GM23338 (cell line): ENCODE data around the gene LCN12.

ENCODE experiments used
- EZH2 ChIP-seq: fragments of 200-600 bp; sonication (generic); IDR thresholded peaks from one replicate; pipeline ENCODE4 v1.8.0; 2017; ENCODE audit warnings: antibody characterized with exemption, mild to moderate bottlenecking, low read depth; ENCODE audit not compliant: unreplicated experiment
- EZH2phosphoT487 ChIP-seq: fragments of 200-600 bp; sonication (generic); IDR thresholded peaks from one replicate; pipeline ENCODE4 v1.8.1; 2018; ENCODE audit warnings: antibody characterized with exemption; ENCODE audit not compliant: unreplicated experiment
- POLR2AphosphoS5 ChIP-seq: IDR thresholded peaks from 2 replicates; pipeline ENCODE4 v1.6.1; 2016; ENCODE audit warnings: antibody characterized with exemption, low read depth
- ZNF114 ChIP-seq: fragments of 250-450 bp; sonication (Bioruptor Pico); IDR thresholded peaks from 2 replicates; pipeline ENCODE4 v1.5.0; 2020; ENCODE audit warnings: mild to moderate bottlenecking, moderate library complexity
- TF ChIP-seq, protein P1 (sequence below), 2 experiments: fragments of 200-600 bp in 1 of 2; sonication (generic) in 1 of 2; conservative IDR thresholded peaks; 2 replicates each; pipeline versions ENCODE4 v1.5.1 to v1.6.1; 2016 to 2017; ENCODE audit warnings: antibody characterized with exemption in 2 of 2, low read depth in 2 of 2, mild to moderate bottlenecking in 2 of 2, moderate library complexity in 1 of 2
- TF ChIP-seq, protein P2 (sequence below): IDR thresholded peaks from 2 replicates; pipeline ENCODE4 v1.6.1; 2016; ENCODE audit warnings: antibody characterized with exemption
- TF ChIP-seq, protein P3 (sequence below): IDR thresholded peaks from one replicate; pipeline ENCODE4 v1.6.1; 2018; ENCODE audit warnings: antibody characterized with exemption; ENCODE audit not compliant: unreplicated experiment

DNA sequence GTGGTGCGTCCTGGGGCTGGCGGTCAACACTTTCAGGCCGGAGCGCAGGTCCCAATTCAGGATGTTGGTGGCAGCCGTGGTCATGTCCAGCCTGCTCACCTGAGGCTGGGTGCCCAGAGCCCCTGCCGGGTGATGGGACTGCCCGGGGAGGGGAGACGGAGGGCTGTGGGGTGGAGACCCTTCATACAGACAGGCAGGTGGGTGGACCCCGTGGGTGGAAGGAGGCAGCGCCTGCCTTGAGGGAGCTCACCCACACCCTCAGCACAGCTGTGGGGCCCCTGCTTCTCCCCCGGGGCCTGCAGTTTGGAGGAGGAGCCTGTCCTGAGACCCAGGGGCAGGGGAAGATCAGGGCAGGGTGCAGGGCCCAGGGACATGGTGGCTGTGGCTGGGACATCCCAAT lies 18.3 kb downstream of the LCN12 start:
- TF ChIP-seq POLR2AphosphoS5 (no peak), EZH2 (no peak), ZNF114 (no peak), EZH2phosphoT487 (no peak)
- TF ChIP-seq, protein P1, sequence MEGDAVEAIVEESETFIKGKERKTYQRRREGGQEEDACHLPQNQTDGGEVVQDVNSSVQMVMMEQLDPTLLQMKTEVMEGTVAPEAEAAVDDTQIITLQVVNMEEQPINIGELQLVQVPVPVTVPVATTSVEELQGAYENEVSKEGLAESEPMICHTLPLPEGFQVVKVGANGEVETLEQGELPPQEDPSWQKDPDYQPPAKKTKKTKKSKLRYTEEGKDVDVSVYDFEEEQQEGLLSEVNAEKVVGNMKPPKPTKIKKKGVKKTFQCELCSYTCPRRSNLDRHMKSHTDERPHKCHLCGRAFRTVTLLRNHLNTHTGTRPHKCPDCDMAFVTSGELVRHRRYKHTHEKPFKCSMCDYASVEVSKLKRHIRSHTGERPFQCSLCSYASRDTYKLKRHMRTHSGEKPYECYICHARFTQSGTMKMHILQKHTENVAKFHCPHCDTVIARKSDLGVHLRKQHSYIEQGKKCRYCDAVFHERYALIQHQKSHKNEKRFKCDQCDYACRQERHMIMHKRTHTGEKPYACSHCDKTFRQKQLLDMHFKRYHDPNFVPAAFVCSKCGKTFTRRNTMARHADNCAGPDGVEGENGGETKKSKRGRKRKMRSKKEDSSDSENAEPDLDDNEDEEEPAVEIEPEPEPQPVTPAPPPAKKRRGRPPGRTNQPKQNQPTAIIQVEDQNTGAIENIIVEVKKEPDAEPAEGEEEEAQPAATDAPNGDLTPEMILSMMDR (conservative IDR thresholded peaks at IDR 0.05; ENCODE audit: low read depth in 2 of 2) = no peak
- TF ChIP-seq, protein P2, sequence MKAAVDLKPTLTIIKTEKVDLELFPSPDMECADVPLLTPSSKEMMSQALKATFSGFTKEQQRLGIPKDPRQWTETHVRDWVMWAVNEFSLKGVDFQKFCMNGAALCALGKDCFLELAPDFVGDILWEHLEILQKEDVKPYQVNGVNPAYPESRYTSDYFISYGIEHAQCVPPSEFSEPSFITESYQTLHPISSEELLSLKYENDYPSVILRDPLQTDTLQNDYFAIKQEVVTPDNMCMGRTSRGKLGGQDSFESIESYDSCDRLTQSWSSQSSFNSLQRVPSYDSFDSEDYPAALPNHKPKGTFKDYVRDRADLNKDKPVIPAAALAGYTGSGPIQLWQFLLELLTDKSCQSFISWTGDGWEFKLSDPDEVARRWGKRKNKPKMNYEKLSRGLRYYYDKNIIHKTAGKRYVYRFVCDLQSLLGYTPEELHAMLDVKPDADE = no peak
- TF ChIP-seq, protein P3, sequence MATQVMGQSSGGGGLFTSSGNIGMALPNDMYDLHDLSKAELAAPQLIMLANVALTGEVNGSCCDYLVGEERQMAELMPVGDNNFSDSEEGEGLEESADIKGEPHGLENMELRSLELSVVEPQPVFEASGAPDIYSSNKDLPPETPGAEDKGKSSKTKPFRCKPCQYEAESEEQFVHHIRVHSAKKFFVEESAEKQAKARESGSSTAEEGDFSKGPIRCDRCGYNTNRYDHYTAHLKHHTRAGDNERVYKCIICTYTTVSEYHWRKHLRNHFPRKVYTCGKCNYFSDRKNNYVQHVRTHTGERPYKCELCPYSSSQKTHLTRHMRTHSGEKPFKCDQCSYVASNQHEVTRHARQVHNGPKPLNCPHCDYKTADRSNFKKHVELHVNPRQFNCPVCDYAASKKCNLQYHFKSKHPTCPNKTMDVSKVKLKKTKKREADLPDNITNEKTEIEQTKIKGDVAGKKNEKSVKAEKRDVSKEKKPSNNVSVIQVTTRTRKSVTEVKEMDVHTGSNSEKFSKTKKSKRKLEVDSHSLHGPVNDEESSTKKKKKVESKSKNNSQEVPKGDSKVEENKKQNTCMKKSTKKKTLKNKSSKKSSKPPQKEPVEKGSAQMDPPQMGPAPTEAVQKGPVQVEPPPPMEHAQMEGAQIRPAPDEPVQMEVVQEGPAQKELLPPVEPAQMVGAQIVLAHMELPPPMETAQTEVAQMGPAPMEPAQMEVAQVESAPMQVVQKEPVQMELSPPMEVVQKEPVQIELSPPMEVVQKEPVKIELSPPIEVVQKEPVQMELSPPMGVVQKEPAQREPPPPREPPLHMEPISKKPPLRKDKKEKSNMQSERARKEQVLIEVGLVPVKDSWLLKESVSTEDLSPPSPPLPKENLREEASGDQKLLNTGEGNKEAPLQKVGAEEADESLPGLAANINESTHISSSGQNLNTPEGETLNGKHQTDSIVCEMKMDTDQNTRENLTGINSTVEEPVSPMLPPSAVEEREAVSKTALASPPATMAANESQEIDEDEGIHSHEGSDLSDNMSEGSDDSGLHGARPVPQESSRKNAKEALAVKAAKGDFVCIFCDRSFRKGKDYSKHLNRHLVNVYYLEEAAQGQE = no peak
